Stimulated activated CD8-positive, alpha-beta memory T cell treated with anti-CD3 and anti-CD28 coated beads, Interleukin-15, amount 100 ng/mL, for 1 hour (primary cell): ENCODE results near the gene CHKB.
"Not testable (repeated sequence)": the region's sequence is repeated elsewhere in the genome, so short reads cannot be mapped to it uniquely, and the experiment has no call there.

Experiments
- DNase-seq: peaks from one replicate; pipeline ENCODE4 v3.0.0-alpha.2; 2020; ENCODE audit warnings: low read depth

Gene CHKB, protein sequence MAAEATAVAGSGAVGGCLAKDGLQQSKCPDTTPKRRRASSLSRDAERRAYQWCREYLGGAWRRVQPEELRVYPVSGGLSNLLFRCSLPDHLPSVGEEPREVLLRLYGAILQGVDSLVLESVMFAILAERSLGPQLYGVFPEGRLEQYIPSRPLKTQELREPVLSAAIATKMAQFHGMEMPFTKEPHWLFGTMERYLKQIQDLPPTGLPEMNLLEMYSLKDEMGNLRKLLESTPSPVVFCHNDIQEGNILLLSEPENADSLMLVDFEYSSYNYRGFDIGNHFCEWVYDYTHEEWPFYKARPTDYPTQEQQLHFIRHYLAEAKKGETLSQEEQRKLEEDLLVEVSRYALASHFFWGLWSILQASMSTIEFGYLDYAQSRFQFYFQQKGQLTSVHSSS

DNA sequence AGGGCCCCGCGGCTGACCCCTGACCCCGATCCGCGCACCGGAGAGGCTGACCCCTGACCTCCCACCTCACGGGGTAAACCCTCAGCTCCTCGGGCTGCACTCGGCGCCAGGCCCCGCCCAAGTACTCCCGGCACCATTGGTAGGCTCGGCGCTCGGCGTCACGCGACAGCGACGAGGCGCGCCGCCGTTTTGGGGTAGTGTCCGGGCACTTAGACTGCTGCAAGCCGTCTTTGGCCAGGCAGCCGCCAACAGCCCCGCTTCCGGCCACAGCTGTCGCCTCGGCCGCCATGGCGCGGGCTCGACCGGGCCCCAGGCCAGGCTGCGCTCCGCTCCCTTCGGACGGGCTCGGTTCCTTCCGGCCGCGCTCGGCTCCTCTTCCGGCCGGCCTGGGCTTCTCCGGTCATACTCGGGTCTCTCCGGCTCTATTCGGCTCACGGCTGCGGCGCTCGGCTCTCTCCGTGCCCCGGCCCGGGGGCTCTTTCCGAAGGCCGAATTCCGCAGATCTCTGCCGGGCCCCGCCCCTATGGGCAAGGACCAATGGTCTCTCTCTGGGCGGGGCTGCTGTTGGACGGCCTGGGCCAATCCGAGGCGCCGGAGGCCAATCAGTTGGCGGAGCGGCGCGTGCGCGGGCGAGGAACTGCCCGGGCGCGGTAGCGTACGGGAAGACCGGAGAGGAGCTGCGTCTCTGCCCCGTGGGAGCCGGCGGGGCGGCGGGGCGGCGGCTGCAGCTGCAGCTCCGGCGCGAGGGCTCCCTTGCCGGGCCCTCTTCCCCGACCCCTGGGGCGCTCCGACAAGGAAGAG, at the start of gene CHKB:
Gene CHKB, minus strand, starts transcription at position 357 of the 801 bp plus-strand sequence. Its CDS starts 68 bp downstream, at position 289.
- peak; percentile 94 for DNase-seq

DNA sequence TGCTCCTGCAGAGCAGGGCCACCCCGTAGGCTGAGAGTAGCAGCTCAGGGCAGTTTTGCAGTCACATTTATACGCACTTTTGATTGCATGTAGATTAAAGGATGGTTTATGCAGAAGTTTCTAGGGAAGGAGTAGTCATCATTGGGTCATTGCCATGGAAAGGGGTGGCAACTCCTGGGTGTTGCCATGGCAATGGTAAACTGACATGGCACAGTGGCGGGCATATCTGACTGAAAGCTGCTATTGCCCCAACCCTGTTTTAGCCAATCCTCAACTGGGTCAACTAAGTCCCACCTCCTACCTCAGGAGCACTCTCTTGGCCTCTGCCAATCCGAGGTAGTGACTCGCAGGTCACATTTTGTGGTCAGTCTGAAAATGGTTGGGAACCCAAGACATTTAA, 47.7 kb upstream of the CHKB start:
- no peak for DNase-seq

DNA sequence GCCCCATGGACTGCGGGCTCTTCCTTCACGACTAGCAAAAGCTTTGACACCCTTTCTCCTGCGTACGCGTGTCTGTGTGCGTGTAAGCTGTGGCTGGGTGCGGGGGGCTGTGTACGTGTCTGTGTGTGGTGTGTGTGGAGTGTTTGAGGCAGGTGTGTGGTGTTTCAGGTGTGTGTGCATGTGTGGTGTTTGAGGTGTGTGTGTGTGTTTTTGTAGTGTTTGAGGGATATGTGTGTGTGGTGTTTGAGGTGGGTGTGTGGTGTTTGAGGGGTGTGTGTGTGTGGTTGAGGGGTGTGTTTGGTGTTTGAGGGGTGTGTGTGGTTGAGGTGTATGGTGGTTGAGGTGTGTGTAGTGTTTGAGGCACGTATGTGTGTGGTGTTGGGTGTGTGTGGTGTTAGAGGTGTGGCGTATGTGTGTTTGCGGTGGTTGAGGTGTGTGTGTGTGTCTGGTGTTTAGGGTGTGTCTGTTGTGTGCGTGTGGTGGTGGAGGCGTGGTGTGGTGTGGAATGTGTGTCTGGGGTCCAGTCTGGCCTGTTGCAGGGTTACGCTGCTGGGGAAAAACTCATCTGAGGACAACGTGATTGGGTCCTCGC, 46.0 kb upstream of the CHKB start:
- DNase-seq = no peak

DNA sequence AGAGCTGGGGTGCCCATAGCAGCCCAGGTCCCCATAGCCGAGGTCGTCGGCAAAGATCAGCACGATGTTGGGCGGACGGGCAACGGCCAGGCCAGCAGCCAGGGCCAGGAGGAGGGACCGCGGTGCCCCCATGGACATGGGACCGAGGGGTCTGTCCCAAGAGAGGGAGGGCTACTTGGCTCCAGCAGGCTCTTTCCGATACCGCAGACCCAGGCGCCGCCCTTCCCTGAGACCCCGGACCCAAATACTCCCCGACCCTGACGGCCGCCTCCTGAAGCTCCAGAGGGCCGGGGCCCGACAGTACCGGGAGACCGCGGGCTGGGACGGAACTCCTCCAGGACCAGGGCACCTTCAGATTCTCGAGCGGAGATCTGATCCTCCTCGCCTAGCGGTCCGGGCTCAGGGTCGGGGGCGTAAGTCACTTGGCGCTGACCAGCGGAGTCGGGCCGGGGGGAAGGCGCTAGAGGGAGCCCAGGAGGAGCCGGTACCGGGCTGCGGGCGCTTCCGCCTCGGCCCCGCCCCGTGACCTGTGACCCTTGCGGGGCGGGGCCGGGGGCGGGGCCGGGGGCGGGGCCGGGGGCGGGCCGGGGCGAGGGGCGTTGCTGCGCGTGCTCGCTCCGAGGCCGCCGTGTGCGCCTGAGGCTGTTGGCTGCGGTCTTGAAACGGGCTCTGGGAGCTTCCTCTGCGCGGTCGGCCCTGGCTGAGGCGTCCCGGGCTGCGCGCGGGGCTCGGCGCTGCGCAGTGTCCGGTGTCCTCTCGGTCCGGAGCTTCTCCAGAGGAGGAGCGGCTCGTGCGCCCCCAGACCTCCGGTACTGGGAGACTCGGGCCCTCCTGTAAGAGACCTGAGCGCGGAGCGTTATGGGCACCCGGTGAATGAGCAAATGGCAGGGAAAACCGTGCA, 45.2 kb upstream of the CHKB start, which contains the start of gene ARSA:
Gene ARSA, minus strand, starts transcription at position 511 of the 901 bp plus-strand sequence. Its CDS starts 373 bp downstream, at position 138.
- DNase-seq = peak; percentile 32

DNA sequence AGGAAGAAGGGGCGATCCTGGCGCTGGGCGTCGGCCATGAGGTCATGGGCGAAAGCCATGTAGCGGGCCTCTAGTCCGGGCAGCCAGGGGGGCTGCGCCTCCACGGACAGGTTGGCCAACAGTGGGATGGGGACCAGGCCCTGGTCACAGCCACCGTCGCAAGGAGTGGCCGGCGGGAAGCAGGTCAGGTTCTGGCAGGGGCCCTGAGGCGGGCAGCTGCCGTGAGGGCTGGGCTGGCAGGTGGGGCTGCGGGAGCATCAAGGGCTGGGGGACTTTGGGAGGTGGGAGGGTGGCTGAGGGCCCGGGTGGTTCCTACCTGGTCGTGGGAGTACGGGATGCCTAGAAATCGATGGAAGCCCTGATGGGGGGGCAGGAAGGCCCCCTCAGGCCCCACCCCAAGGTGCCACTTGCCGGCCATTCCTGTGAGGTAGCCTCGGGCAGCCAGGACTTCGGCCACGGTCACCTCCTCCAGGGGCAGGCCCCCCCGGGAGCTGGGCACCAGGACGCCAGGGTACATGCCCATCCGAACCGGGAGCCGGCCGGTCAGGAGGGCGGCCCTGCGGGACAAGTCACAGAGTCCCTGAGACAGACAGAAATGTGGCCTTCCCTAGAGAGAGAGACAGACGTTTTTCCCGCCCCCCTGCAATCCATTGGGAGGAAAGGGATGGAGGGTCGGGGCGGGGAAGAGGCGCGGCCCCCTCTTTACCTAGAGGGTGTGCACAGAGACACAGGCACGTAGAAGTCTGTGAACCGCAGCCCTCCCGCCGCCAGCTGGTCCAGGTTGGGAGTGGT, 44.4 kb upstream of the CHKB start:
- no peak for DNase-seq

DNA sequence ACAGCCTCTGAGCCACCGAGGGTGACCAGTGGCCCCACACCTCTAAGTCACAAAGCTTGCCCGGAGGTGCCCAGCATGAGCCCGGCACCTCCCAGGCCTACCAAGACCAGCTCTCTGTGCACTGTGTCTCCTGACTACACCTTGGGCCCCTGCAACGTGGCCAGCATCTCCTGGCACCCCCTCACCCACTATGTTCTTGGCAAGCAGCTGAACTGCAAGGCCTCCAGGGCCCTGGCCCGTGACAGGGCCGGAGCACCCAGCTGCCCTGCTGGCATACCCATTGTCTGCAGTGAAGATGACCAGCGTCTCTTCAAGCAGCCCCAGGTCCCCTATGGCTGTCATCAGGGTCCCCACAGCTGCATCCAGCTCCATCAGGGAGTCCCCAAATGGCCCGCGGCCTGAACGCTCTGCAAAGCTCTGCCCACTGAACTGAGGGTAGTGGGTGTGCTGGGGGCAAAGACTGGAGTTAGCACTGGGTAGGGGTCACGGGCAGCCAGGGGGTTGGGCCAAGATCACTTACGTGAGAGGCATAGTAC, 43.7 kb upstream of the CHKB start:
- no peak for DNase-seq

DNA sequence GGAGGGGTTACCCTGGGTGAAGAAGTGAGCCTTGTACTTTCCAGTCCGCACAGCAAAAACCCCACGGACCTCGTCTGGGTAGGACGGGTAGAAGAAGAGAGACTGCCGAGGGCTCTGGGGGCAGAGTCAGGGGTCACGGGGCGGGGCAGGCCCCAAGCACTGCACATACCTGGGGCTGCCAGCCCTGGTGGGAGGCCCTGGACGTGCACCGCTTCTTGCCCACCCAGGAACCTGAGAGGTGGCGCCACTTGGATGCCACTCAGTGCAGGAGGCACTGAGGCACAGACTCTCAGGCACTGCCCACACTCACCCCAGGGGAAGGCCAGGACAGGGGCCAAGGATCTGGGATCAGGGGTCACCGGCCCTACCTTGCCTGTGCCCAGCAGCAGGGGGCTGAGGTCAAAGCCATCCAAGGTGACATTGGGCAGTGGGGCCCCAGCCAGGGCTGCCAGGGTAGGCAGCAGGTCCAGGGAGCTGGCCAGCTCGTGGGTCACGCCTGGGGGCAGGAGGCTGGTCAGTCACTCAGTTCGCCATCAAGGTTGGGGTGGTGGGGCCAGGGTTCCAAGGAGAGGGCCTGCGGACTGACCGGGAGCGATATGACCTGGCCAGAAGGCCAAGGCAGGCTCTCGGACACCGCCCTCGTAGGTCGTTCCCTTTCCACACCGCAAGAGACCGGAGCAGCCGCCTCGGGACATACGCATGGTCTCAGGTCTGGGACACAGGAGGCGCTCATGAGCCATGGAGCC, 43.1 kb upstream of the CHKB start:
- no peak for DNase-seq

DNA sequence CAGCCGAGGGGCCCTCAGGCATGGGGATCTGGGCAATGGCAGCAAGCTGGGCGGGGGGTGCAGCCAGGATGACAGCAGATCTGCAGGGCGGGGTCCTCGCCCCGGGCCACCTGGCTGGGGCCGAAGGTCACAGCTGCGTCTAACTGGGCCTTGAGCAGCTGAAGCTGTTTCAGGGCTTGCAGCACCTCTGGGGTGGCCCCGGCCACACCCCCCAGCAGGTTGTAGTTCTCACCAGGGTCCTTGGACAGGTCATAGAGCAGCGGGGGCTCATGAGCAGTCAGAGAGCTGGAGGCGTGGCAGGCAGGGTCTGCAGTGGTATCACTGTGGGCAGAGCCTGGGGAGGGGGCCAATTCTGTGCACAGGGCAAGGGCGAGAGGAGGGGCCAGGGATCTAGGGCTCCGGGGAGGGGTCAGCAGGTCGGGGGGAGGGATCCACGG, 42.5 kb upstream of the CHKB start:
- DNase-seq = no peak

DNA sequence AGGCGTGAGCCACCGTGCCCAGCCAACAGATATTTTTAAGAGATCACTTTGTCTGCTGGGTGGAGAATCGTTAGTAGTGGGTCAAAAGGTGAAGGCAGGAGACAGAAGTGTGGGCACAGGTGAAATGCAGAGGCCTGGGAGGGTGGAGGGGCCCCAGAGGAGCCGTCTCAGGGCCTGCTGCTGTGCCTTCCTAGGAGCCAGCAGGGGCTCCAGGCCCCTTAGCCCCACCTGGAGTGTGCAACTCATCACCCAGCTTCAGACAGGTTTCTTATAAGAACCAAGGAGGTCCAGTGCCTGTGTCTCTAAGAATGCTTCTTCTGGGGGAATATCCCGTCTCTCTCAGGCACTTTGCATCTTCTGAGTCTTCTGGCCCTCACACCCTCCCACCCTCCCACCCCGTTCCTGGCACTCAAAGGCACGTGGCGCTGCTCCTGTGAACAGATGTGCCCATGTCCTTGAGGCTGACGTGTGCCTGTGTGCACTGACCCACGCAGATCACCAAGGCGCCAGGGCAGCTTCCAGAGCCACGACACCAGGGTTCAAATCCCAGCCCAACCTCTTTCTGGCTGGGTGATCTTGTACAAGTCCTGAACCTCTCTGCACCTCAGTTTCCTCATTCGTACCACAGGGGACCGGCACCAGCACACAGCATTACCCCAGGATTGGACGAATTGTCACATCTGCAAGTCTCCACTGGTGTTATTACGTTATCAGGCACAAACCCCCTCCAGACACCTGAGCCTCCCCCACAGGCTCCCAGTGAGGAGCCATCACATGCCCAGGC, 41.9 kb upstream of the CHKB start:
- DNase-seq = no peak

DNA sequence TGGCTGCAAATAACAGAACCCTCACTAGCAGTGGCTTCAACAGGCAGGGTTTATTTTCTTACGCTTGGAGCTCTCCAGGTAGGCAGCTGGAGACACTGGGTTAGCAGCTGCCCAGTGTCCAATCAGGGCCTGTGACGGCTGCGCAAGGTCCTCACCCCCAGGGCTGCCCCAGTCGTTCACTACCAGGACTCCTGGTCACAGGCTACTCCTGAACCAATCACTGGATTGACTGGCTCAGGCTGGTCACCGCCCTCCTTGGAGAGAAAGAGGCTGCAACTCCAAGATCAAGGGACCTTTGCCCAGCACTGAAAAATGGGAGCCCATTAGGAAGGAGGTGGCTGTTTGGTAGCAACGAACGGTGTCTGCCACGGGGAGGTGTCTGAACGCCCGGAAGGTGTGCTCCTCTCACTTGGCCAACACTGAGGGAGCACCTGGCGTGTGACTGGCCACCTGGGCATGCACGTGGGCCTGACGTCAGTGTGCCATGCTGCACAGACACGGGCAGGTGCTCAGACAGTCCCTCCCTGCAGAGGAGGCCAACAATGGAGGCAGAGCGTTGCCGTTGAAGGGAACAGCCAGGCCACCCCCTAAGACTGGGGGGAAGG, 40.2 kb upstream of the CHKB start:
- no peak for DNase-seq

DNA sequence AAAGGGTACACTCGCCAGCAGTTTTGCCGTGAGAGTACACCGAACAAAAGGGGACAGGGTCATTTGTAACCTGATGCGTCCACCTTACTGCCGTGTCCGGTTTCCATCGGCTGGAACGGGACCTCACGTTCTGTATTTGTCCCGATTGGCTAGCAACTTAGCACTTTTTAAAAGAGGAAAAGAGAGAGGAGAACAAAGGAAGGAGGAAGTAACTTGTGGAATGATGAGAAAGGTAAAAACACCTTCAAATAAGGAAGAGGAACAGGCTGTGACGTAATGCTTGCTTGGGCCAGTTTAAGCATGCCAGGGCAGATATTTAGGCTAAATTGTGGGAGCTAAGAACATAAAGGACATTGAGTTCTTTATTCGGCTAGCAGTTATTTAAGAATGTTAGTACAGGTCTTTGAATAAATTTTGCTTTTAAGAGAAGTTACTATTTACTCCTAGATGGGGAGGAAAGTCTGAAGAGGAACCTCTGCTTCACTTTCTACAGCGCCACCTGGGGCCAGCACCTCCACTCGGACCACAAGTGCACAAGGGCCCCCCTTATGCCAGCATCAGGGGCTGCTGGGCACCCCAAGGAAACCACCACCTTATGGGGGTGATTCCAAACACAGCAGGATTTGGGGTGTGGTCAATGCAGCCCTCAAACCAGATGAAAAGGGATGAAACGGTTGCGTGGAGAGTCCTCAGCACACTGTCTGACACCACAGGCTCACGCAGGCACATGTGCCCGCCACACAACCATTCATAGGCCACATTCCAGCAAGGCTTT, 39.5 kb upstream of the CHKB start:
- no peak for DNase-seq

DNA sequence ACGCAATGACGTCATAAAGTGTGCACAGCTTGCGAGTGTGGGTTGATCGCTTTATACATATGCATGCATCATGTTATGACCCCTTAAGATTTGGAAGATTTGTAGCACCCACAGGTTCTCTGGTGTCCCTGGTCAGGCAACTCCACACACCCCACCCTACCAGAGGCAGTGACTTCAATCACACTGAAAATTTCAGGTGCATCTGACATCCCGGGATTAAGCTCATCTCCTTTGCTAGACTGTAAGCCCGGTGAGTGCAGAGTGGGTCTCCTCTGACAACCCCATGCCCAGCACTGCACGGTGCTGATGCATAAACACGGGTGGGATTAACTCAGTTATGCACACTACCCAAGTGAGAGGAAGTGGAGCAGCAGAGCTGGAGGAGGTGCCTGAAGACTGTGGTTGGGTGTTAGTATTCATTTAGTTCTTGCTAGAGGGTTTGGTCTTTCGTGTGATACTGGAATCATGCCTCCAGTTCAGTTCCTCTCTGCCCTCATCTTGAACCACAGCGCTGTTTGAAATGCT, 38.8 kb upstream of the CHKB start:
- DNase-seq = no peak

DNA sequence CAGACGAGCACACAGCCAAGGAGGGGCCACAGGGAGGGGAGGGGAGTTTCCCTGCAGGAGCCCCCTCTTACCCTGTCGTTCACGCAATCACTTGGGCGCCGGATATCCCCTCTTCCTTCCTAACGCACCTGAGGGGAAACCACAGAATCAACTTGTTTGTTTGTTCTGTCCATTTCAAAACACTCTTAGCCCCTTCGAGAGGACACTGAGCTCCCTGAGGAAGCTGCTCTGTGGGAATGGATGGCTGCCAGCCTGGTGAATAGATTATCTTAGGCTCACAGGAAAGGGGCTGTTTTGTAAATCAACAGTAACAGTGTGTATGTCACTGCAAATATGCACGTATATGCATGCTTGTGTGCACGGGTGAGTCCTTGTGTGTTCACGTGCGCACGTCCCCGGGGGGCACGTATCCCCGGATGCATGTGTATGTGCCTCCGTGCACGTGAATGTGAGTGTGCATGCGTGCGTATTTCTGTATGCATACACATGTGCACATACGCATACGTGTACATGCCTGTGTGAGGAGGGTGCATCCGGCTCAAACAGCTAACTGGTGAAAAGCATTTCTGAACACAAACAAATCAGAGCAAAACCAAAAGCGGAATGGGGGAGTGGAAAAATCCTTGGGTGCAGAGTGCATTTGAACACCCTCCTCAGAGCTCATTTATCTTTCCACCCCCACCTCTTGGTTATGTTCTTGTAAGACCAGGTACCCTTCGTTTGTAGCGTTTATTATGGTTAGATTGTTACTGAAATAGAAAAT, 38.1 kb upstream of the CHKB start:
- DNase-seq = no peak

DNA sequence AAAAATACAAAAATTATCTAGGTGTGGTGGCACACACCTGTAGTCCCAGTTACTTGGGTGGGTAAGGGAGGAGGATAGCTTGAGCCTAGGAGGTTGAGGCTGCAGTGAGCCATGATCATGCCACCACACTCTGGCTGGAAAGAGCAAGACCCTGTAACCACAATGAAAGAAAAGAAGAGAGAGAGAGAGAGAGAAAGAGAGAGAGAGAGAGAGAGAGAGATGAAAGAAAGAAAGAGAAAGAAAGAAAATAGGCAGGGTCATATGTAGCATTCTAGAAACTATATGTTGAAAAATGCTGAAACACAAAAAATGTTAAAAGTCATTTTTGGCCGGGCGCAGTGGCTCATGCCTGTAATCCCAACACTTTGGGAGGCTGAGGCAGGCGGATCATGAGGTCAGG, 31.6 kb upstream of the CHKB start:
- not testable (repeated sequence) for DNase-seq

DNA sequence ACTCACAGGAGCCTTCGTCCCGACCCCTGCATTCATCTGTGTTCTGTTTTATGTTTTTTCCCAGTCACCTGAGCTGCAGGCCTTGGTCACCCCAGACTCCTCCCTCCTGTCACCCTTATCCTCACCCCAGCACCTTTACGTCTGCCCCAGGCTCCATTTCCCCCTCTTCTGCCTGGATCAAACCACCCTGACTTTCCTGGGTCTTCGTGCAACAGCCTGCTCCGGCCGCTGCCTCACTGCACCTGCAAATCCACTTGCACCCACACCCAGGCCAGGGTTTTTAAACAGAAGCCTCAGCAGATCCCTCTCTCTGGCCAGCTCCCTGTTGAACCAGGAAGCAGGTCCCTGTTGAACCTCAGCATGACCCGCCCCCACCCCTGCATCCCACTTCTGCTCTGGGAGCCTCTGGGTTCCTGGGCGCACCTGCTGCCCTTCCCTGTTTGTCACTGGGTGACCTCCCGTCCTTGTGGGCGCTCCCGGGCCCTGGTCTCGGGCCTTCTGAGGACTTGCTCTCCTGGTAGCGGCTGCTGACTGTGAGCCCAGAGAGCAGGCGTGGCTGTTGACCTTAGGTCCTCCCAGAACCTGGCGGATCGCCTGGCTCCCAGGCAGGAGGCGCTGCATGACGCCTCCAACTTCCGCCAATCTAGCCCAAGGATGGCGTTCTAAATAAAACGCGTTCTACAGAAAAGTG, 30.8 kb upstream of the CHKB start:
- no peak for DNase-seq
